Activated T-cell treated with anti-CD3 and anti-CD28 coated beads, Interleukin-2, amount 50 U/mL, for 48 hours (primary cell): ENCODE measurements around the gene UBR1.
A peak's percentile ranks its signal among the peaks of the same experiment; 100 is the strongest.
"Not testable (repeated sequence)": the region's sequence is repeated elsewhere in the genome, so short reads cannot be mapped to it uniquely, and the experiment has no call there.

Source experiments
- DNase-seq, 2 experiments: peaks; one replicate each; pipeline ENCODE4 v3.0.0-alpha.2; 2020

The UBR1 gene

DNA sequence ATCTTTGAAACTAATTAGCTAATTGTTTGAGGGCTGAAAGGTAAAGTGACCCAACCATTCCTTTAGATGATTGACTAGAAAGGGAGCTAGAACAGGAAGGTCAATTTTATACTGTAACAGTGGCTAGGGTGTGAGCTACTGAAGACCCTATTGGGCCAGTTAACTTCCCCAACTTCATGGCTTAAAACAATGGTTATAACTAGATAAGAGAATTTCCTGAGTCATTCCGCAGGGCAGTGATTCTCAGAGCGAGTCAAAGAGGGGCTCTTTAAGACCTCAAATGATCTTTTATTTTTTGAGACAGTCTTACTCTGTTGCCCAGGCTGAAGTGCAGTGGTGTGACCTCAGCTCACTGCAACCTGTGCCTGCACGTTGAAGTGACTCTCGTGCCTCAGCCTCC is 151.5 kb downstream of the UBR1 start:
- DNase-seq: no peak

- not testable (repeated sequence) for DNase-seq
Measured at GRCh38 chr15:42948898-42949297, 156.9 kb downstream of the UBR1 start.

DNA sequence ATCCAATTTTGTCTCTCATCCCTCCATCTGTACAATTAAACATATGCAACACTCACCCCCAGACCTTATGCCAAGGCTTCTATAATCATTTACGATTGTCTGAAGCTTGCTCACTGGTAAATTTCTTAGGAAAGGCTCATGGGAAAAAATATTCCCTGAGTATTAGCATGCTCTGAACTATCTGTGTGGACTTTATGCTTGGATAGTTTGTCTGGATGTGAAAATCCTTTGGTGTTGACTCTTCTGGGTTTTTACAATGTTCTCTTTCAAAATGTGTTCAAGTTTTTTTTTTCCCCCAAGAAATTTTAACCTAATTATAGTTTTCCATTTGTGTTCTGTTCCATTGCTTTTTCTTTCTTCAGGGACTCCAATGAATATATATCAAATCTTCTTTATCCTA is 165.3 kb downstream of the UBR1 start:
- DNase-seq: no peak

GRCh38 chr15:42939841-42940240 is 166.0 kb downstream of the UBR1 start:
- DNase-seq: no peak

DNA sequence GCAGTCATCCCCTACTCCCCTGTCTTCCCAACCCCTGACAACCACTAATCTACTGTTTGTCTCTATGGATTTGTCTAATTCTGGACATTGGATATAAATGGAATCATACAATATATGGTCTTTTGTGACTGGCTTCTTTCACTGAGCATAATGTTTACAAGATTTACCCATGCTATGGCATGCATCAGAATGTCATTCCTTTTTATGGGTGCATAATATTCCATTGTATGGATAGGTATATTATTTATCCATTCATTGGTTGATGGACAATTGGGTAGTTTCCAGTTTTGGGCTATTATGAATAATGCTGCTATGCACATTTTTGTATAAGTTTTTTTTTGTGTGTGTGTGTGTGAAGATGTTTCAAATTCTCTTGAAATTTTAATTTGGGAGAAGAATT is 168.7 kb downstream of the UBR1 start:
- DNase-seq: no peak

DNA sequence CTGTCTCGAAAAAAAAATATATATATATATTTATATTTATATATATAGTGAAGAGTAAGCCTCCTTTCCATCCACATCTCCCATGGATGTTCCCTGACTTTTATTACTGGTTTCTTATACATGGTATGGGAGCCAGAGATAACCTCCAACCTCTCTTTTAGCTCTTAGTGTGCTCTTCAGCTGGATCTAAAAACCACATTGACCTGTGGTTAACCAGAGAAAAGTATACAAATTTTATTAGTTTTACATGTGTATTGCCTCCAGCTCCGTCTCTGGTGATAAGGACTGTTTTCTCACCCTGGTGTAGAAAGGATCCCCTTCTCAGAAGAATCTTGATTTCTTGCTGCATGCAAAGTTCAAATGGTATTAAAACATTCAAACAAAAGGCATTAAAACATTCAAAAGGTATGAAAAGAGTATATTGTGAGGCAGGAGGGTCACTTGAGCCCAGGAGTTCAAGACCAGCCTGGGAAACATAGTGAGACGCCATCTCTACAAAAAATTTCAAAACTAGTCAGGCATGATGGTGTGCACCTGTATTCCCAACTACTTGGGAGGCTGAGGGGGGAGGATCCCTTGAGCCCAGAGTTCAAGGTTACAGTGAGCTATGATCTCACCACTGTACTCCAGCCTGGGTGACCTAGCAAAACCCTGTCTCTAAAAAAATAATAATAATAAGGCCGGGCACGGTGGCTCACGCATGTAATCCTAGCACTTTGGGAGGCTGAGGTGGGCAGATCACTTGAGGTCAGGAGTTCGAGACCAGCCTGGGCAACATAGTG is 171.8 kb downstream of the UBR1 start:
- no peak for DNase-seq

DNA sequence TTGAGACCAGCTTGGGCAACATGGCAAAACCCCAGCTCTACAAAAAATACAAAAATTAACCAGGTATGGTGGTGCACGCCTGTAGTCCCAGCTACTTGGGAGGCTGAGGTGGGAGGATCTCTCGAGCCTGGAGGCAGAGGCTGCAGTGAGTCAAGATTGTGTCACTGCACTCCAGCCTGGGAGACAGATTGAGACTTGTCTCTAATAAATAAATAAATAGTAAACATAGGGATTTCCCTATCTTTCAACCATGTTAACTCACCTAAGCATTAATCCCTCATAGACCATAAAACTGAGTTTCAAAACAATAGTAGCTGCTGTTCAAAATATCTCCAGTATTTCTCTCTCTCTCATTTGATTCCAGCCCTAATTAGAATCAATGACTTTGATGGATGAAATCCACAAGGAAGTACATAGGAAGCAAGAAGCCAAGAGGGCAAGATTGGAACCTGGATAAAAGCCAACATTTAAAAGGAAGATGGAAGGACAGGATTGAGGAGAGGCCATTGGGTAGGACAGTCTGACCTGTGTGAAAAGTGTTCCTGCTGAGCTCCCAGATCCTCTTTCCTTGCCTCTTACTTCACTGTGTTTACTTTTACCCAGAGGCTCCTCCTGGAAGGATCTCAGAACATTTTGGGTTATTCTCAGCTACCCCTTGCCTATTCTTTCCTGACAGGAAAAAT is 172.9 kb downstream of the UBR1 start:
- DNase-seq: no peak

GRCh38 chr15:42931702-42932486 is 173.9 kb downstream of the UBR1 start:
- DNase-seq: no peak

DNA sequence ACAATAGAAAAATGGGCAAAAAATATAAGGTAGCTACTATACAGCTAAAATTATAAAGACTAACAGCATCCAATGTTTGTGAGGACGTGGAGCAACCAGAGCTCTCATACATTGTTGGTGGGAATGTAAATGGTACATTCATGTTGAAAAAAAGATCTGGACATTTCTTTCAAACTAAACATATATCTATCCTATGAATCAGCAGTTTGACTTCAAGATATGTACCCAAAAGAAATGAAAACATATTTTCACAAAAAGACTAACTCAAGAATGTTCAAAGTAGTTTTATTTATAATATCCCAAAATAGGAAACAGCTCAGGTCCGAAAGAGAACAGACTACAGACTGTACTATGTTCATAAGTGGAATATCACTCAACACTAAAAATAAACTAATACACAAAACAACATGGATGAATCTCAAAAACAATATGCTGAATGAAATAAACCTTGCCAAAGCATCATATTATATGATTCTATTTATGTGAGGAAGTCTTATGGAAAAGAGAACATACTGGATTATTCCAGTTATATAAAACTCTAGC is 176.5 kb downstream of the UBR1 start:
- no peak for DNase-seq

DNA sequence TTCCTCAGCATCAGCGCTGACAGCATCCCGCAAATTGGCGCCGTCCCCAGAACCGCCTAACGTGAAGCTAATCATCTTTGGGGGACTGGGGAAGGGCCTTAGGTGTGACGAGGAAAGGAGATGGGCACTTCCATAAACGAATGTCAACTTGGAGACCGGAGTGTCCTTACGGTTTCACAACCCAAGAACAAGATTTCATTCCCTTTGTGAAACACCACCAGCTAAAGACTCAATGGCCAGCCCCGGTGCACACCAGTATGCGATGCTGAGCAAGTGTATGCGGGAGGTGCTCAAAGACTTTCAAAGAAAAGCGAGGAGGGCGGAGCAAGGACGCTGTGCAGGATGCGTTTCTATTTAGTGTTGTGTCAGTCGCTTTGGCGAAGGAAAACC is 184.5 kb downstream of the UBR1 start:
- peak; percentile 59 to 63 for DNase-seq

DNA sequence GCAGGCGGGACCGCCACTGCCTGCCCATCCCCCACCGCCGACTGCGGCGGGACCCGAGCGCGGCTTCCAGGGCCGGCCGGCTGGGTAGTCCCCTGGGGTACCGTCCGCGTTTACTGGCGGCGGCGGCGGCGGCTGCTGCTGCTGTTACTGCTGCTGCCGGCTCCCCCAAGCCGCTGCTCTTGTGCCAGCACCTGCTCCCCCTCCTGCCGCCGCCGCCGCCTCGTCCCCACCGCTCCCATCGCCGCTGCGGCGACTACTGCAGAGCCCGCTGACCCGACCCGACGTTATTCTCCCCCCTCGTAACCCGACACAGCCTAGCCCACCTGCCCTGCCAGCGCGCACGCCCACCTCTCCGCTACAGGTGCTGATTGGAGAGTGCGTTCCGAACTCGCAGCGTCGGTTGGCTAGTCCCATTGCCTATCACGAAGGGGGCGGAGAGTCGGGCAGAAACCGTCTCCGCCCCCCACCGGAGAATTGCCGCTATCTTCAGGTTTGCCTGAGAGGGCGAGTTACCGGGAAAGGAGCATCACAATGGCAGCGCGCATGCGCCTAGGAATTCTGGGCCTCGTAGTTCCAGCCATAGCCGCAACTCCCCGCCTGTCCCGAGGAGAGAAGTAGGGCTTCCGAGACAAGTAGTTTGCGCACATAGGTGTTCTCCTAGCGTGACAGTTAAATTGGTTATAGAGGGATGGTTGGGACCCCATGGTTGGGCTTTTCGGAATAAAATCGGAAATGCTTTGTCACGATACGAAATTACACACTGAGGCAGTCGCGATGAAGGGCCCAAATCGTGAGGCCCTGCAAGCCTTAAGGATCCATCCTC is 185.1 kb downstream of the UBR1 start, which contains the start of gene TTBK2:
Gene TTBK2, minus strand, starts transcription at position 260 of the 823 bp plus-strand sequence. CDS start 42,161 bp downstream, outside the sequence.
- DNase-seq: peak; percentile 98

DNA sequence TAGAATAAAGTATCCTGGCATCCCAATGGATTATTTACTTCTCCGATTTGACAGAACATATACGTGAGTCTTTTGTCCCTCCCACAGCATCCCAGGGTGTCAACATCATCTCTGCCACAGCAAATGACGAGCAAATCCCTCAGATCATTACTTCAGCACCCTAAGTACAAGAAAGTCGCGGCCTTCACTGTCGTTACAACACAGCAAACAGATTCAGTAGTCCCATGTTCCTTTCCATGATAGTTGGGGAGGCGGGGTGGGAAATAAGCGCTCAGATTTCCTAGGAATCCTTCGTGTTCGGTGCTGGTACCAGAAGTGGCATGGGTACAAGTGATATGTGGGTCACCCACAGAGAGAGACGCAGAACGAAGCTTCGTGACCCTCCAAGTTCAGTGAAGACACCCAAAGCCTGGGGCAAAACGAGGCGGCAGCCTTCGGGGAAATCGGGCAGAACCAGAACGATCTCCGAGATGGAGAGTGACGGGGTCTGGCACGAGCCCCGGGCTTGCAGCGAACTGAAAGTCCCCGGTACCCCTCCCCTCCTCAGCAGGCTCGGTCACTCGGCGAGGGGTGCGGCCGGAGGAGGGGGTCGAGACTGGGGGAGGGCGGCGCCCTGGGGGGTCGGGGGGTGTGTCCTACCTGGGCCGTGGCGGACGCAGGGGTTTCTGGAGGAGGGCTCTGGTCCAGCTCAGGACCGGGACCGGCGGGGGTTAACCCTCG is 185.9 kb downstream of the UBR1 start:
- peak; percentile 51 to 55 for DNase-seq

- DNase-seq: no peak
Measured at GRCh38 chr15:42919308-42919707, 186.5 kb downstream of the UBR1 start.

- no peak for DNase-seq
Measured at GRCh38 chr15:42918047-42918446, 187.8 kb downstream of the UBR1 start.

DNA sequence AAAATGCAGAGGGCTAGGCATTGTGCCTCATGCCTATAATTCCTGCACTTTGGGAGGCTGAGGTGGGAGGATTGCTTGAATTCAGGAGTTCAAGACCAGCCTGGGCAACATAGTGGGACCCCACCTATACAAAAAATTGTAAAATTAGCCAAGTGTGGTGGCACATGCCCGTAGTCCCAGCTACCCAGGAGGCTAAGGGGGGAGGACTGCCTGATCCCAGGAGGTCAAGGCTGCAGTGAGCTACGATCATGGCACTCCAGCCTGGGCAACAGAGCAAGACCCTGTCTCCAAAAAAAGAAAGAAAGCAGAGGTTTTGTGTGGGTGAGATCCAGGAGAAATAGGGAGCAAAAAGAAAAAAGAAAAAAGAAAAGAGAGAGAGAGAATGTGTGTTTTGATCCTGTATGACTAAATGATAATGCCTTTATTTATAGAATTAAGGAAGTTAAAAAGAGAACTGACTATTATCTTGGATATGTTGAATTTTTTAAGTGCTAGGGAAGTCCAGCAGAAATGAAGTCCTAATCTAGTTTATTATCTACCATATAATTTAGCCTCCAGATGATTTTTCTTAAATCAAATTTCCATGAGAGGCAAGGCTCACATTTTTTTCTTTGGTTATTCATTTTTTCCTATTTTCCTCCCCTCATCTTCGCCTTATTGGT is 190.1 kb downstream of the UBR1 start:
- DNase-seq: no peak

- DNase-seq: no peak
Measured at GRCh38 chr15:42914728-42915497, 190.9 kb downstream of the UBR1 start.

DNA sequence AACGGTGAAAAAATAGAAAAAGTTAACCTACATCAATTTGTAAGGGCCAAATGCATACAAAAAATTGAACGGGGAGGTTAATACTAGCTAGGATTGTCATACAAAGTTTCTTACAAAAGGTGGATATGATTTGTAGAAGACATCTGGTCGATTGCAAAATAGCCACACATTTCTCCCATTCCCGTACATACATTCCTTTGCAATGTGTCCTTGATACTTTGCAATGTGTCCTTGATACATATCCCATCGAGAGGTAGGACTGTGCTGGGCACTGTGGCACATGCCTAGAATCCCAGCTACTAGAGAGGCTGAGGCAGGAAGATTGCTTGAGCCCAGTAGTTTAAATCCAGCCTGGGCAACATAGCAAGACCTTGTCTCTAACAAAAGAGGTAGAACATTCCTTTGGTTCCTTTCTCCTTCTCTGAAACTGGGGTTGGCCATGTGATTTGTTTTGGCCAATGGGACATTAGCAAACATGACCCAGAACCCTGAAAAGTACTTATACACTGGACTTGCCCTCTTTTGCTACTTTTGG is 194.7 kb downstream of the UBR1 start:
- no peak for DNase-seq

GRCh38 chr15:42908538-42908937 is 197.3 kb downstream of the UBR1 start:
- no peak for DNase-seq

- no peak for DNase-seq
Measured at GRCh38 chr15:42903388-42904324, 202.2 kb downstream of the UBR1 start.
